ENCODE measurements around the gene ECT2L. TPM values are rescaled to one million over a fixed set of nuclear protein-coding genes. Genes with fewer than 3 reads are reported as not detected.

ECT2L gene
- total and polyA plus RNA-seq, 2 of the 13 experiments (the other 11 are each of a cell fraction or from before 2014, with no cell fraction given), result 0.12 TPM; not detected in 1

DNA sequence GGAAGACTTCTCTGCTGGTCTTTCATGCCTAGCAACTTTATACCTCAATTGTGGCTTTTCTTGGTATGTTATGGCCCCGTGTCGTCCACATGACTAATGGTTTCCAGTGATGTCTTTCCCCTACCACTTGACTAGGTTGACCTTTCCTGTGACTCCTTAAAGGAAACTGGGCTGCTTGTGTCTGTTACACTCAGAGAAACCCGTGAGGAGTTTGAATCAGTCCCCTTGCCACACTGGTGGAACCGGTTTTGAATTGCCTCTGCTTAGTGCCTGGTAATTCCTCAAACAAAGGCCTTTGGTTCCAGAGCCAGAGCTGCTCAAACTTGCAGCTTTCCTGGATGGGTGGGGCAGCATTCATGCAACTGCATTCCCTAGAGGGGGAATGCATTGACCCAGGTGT, 21.9 kb downstream of the ECT2L start (continued):
- no peak for TF ChIP-seq FOXK2 (IDR thresholded peaks at IDR 0.05)

DNA sequence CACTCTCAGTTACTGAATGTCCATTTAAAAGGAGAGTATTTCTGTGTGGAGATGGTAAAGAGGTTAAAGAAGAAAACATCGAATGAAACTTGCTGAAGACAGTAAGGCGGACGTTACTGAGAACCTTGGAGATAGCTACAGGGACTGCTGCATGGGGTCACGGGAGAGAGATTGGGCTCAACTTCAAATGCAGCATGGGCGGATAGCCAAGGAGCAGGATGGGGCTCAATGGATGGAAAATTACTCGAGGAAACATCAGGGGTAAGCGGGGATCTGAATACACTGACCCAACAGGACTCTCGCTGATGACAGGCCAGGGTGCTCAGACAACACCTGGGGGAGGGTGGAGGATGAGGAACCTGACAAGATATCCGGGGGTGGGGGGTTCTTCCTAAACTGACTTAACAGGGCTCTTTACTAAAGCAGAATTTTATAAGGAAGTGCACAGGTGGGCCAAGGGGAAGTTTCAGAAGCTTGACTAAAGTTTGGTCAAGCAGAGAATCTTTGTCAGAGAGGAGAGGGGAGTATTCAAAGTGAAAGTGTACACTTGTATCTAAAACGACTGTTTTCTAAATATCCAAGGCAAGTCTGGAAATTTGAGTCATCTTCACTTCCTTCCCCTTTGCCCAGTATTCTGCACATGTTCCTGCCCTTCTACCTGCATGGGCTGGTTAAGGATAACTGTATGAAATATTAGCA, 22.8 kb downstream of the ECT2L start:
- ChIA-PET CTCF (ENCODE audit: low intra/inter-chr PET ratio, low total read pairs) (interaction anchor here (1.0 kb wide), 1 partner anchor 291 kb away, joined by 3 read pairs; no protein-coding TSS in a partner anchor), POLR2A (no interaction called here)
- H3K4me2 ChIP-seq (ENCODE audit: low read depth, low read length), result no peak overlapping the region
- FAIRE-seq (no peak), ATAC-seq (no peak), DNase-seq (ENCODE audit: low spot score) (no peak)
- no peak overlapping the region for H2AFZ ChIP-seq (ENCODE audit: low read length)
- in situ Hi-C loops (cut with HindIII; ENCODE audit: extremely low pct_ligation_motif_present, low pct_unique_long_range_greater_than_20kb), result loop anchor here (5.0 to 10.0 kb wide), 3 partner anchors 169 to 546 kb away; partner anchors contain the start of gene REPS1
- 53% methylated on average over 10 of the region's 10 CpGs for WGBS (ENCODE audit: low lambda C conversion rate)
- no peaks in the 10 kb centered on the region for H3K36me3 ChIP-seq (replicated peaks in 1 of 2; ENCODE audit: control insufficient read depth in 1 of 2, insufficient read depth in 2 of 2, low read length in 2 of 2)
- no peaks in the 10 kb centered on the region for H4K20me1 ChIP-seq (ENCODE audit: insufficient read depth, low read length)
- no peaks in the 10 kb centered on the region for H3K79me2 ChIP-seq (ENCODE audit: insufficient read depth, low read length)
- BruUV-seq (replicated peaks), result no TSS peak
- TF ChIP-seq, protein P1, sequence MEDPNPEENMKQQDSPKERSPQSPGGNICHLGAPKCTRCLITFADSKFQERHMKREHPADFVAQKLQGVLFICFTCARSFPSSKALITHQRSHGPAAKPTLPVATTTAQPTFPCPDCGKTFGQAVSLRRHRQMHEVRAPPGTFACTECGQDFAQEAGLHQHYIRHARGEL (CRISPR knock-in tag; IDR thresholded peaks at IDR 0.05), result no peak
- TF ChIP-seq GTF2F1 (IDR thresholded peaks at IDR 0.05; ENCODE audit: low read length) (no peak), IRF2 (CRISPR knock-in tag; IDR thresholded peaks at IDR 0.05) (no peak), RFXANK (CRISPR knock-in tag; IDR thresholded peaks at IDR 0.05) (no peak), RBM39 (IDR thresholded peaks at IDR 0.05; ENCODE audit: low read depth, low read length, poor library complexity, severe bottlenecking) (no peak), DNMT1 (CRISPR knock-in tag; IDR thresholded peaks at IDR 0.05) (no peak), ZBTB42 (CRISPR knock-in tag; IDR thresholded peaks at IDR 0.05) (no peak), DNMT3B (CRISPR knock-in tag; conservative IDR thresholded peaks at IDR 0.05) (no peak)
- H3K27me3 ChIP-seq (ENCODE audit: control insufficient read depth in 1 of 2, insufficient read depth in 2 of 2, low read length in 2 of 2), result peaks cover 0 to 13% of the 10 kb centered on the region in 2 experiments; a peak in 1 of 5 replicates
- no peak overlapping the region for H3K9ac ChIP-seq (ENCODE audit: insufficient read depth, low read depth, low read length)
- intact Hi-C loops (cut with micrococcal nuclease; ENCODE audit: unreplicated experiment), result no loop called here
- H3K27ac ChIP-seq (ENCODE audit: extremely low read length, insufficient read depth, low read length), result no peak overlapping the region
- H3K9me3 ChIP-seq (ENCODE audit: low read length), result no peaks in the 10 kb centered on the region
- H3K4me1 ChIP-seq (ENCODE audit: insufficient read depth, low read length), result peaks cover 50% of the 10 kb centered on the region
- H3K4me3 ChIP-seq (replicated peaks in 1 of 3; ENCODE audit: insufficient read depth in 1 of 3, low read depth in 2 of 3, low read length in 3 of 3), result no peak overlapping the region
